HG02970 (cell line): ENCODE results near the gene CAPN1.
"Not testable (repeated sequence)": the region's sequence is repeated elsewhere in the genome, so short reads cannot be mapped to it uniquely, and the experiment has no call there.

Experiments used
- ATAC-seq: cut with Tn5 transposase; IDR thresholded peaks from one replicate; pipeline ENCODE4 v1.9.1; 2021; ENCODE audit warnings: mild to moderate bottlenecking, moderate library complexity, moderate number of reproducible peaks; ENCODE audit not compliant: unreplicated experiment, low FRiP score

Gene CAPN1

GRCh38 chr11:65248184-65248710, 66.5 kb downstream of the CAPN1 start:
- ATAC-seq = not testable (repeated sequence)

- no peak for ATAC-seq
Observed at GRCh38 chr11:65251476-65251875, 69.7 kb downstream of the CAPN1 start.

- no peak for ATAC-seq
Observed at GRCh38 chr11:65254724-65255123, 73.0 kb downstream of the CAPN1 start.

GRCh38 chr11:65258988-65259387, 77.3 kb downstream of the CAPN1 start:
- no peak for ATAC-seq

DNA sequence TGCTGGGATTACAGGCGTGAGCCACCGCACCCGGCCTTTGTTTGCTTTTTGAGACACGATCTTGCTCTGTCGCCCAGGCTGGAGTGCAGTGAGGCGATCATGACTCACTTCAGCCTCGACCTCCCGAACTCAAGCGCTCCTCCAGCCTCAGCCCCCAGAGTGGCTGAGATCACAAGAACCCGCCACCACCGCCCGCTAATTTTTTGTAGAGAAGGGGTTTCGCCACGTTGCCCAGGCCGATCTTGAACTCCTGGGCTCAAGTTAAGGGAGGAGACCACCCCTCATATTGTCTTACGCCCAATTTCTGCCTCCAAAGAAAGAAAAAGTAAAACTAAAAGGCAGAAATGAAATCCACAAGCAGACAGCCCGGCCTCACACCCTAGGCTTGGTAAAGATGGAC, 78.6 kb downstream of the CAPN1 start:
- ATAC-seq = no peak

- ATAC-seq = peak; percentile 7
Observed at GRCh38 chr11:65260756-65261590, 79.2 kb downstream of the CAPN1 start.
